ENCODE results near the gene LGR6. TPM values are rescaled to one million over a fixed set of nuclear protein-coding genes. Genes with fewer than 3 reads are reported as not detected.

LGR6 gene
- polyA plus RNA-seq, 4 donors: 0.27 to 1.0 (median 0.28) TPM; not detected in 1

DNA sequence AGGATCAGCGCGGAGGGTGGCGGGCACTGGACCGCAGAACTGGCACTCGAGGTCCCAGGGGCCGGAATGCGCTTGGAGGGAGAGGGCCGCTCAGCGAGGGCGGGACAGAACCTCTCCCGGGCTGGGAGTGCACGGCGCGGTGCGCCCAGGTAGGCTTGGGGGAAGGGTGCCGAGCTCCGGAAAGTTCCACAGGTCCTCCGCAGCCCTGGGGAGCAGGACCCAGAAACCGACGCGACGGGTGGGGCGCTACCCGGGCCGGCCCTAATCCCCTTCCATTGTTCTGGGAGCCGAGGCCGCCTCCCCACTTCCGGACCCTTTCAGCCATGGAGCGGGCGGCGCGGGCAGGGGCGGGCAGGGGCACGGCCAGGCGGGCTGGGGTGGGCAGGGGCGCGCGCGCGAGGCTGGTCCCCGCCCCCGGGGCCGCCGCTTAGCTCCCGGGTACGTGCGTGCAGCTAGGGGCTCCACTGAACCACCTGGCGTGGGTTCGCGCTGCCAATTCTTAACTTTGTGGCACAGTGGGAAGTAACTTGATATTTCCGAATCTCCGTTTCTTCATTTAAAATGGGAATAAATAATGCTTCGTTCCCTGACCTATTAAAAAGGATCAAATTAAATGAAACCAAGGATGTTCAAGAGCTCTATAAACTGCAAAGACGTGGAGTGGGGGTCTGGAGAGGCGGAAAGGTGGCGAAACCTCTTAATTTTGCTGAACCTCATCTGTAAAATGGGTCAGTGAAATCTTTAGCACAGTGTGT is 20.7 kb downstream of the LGR6 start:
- peak overlapping the region in 2 of 3 donors; percentile 23 to 30 for H3K4me3 ChIP-seq (ENCODE audit: low read depth in 1 of 3, low read length in 3 of 3)
- H3K27me3 ChIP-seq (ENCODE audit: control insufficient read depth in 3 of 3, insufficient read depth in 3 of 3, low read length in 3 of 3): peaks cover 3 to 60% (median 23%) of the 10 kb centered on the region in 3 donors
- FAIRE-seq (no peak), DNase-seq (peak in 1 of 2 donors; percentile 49)
- H3K4me1 ChIP-seq (ENCODE audit: control insufficient read depth in 3 of 3, insufficient read depth in 2 of 3, low read depth in 1 of 3, low read length in 2 of 3): no peaks in the 10 kb centered on the region
- no peak overlapping the region for H3K27ac ChIP-seq (ENCODE audit: low read depth in 1 of 3, low read length in 2 of 3)
- H3K9me3 ChIP-seq (ENCODE audit: control insufficient read depth in 2 of 2, insufficient read depth in 1 of 2, low read depth in 1 of 2, low read length in 1 of 2): no peaks in the 10 kb centered on the region
- no peaks in the 10 kb centered on the region for H3K36me3 ChIP-seq (ENCODE audit: control insufficient read depth in 3 of 3, insufficient read depth in 2 of 3, low read depth in 1 of 3, low read length in 3 of 3)
- 4 to 9% (median 5%) methylated on average over 49 to 56 of the region's 56 CpGs for WGBS, 3 donors

DNA sequence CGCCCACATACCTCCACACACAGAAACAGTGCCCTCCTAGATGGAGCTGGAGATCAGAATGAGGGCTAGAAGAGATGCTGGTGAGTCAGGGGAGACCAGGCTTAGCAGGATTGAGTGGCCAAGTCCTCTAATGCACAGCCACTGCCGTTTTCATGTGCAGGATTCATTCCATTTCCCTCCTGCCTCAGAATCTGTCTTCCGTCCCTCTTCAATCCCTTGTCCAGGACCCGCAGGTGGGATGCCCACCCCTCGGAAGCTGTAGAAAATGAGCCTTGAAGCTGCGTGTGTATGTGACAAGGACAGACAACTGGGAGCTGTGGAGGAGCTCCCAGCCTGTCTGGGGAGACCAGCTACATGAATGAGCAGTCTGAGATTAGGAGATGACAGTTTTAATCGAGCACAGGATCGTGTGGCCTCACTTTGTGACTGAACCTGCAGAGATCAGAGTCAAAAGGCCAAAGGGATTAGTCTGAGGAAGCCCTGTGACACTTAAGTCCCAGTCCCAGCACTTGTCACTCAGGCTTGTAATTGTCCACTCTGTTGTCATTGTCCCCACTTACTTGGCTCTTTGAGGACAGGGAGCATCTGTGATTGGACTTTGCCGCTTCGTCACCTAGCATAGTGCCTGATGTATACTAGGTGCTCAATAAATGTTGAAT is 22.0 kb downstream of the LGR6 start:
- H3K4me1 ChIP-seq (ENCODE audit: control insufficient read depth in 3 of 3, insufficient read depth in 2 of 3, low read depth in 1 of 3, low read length in 2 of 3): no peaks in the 10 kb centered on the region
- no peaks in the 10 kb centered on the region for H3K9me3 ChIP-seq (ENCODE audit: control insufficient read depth in 2 of 2, insufficient read depth in 1 of 2, low read depth in 1 of 2, low read length in 1 of 2)
- 68 to 78% (median 77%) methylated on average over 10 of the region's 10 CpGs for WGBS, 3 donors
- DNase-seq (no peak), FAIRE-seq (no peak)
- H3K4me3 ChIP-seq (ENCODE audit: low read depth in 1 of 3, low read length in 3 of 3): no peak overlapping the region
- no peaks in the 10 kb centered on the region for H3K36me3 ChIP-seq (ENCODE audit: control insufficient read depth in 3 of 3, insufficient read depth in 2 of 3, low read depth in 1 of 3, low read length in 3 of 3)
- peaks cover 3 to 60% (median 23%) of the 10 kb centered on the region in 3 donors for H3K27me3 ChIP-seq (ENCODE audit: control insufficient read depth in 3 of 3, insufficient read depth in 3 of 3, low read length in 3 of 3)
- H3K27ac ChIP-seq (ENCODE audit: low read depth in 1 of 3, low read length in 2 of 3): no peak overlapping the region

DNA sequence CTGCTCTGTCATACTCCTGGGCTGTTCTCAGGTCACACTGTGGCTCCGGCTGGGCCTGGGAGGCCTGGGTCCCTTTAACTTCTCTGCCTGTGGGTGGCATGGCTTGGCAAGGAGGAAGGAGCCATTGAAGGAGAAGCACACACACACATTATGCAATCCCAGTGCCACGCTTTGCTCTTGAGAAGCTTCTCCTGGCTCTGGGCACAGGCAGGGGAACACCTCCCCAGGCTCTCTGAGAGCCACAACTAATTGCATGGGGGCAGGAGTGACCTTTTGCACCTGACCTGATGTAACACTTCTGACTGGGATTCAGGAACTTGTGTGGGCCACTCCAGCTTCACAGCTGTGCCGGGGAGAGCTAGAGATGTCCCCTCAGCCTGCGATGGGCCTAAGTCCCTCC is 23.1 kb downstream of the LGR6 start:
- no peaks in the 10 kb centered on the region for H3K4me1 ChIP-seq (ENCODE audit: control insufficient read depth in 3 of 3, insufficient read depth in 2 of 3, low read depth in 1 of 3, low read length in 2 of 3)
- H3K36me3 ChIP-seq (ENCODE audit: control insufficient read depth in 3 of 3, insufficient read depth in 2 of 3, low read depth in 1 of 3, low read length in 3 of 3): no peaks in the 10 kb centered on the region
- H3K27me3 ChIP-seq (ENCODE audit: control insufficient read depth in 3 of 3, insufficient read depth in 3 of 3, low read length in 3 of 3): peaks cover 3 to 60% (median 23%) of the 10 kb centered on the region in 3 donors
- H3K27ac ChIP-seq (ENCODE audit: low read depth in 1 of 3, low read length in 2 of 3): no peak overlapping the region
- WGBS, 3 donors: 66 to 78% (median 74%) methylated on average over 4 of the region's 4 CpGs
- FAIRE-seq (no peak), DNase-seq (no peak)
- H3K4me3 ChIP-seq (ENCODE audit: low read depth in 1 of 3, low read length in 3 of 3): no peak overlapping the region
- no peaks in the 10 kb centered on the region for H3K9me3 ChIP-seq (ENCODE audit: control insufficient read depth in 2 of 2, insufficient read depth in 1 of 2, low read depth in 1 of 2, low read length in 1 of 2)

DNA sequence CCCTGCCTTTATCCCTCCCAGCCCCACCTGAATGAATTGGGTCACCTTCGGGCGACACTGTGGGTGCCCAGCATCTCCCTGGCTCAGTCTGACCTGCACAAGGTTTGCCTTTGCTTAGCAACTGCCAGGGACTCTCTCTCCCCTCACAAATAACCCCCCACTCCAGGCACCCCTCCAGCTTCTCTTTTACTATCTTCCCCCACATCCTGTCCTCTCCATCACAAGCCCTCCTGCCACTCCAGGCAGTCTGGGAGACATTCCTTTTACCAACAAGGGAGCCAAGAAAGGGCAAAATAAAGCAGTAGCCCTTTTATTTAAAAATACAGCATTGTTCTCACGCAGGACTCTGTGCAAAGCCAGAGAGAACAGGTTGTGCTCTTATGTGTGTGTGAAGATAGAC is 23.9 kb downstream of the LGR6 start:
- no peak for FAIRE-seq
- Histone ChIP-seq H3K9me3 (ENCODE audit: control insufficient read depth in 2 of 2, insufficient read depth in 1 of 2, low read depth in 1 of 2, low read length in 1 of 2) (no peaks in the 10 kb centered on the region), H3K27me3 (ENCODE audit: control insufficient read depth in 3 of 3, insufficient read depth in 3 of 3, low read length in 3 of 3) (peaks cover 3 to 53% (median 19%) of the 10 kb centered on the region in 3 donors), H3K36me3 (ENCODE audit: control insufficient read depth in 3 of 3, insufficient read depth in 2 of 3, low read depth in 1 of 3, low read length in 3 of 3) (no peaks in the 10 kb centered on the region), H3K4me1 (ENCODE audit: control insufficient read depth in 3 of 3, insufficient read depth in 2 of 3, low read depth in 1 of 3, low read length in 2 of 3) (no peaks in the 10 kb centered on the region), H3K4me3 (ENCODE audit: low read depth in 1 of 3, low read length in 3 of 3) (no peak overlapping the region), H3K27ac (ENCODE audit: low read depth in 1 of 3, low read length in 2 of 3) (no peak overlapping the region)
- no peak for DNase-seq
- 83 to 86% (median 84%) methylated on average over 3 of the region's 3 CpGs for WGBS, 3 donors

DNA sequence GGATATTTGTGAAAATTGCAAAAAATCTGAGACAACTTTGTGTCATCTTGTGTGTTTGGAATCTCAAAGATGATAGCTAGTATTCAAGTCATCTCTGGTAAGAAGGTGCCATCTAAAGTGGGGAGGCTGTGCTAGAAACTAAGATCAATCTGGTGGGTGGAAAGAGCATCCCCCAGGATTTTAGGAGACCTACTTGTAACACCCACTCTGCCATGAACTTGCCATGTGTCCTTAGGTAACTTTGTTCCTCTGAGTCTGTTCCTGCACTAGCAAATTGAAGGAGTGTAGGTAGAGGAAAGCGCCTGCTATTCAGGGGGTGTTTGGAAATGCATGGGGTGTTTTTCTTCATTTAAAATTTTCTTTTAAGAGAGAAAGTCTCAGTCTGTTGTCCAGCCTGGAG is 24.4 kb downstream of the LGR6 start:
- DNase-seq (no peak), FAIRE-seq (no peak)
- Histone ChIP-seq H3K36me3 (ENCODE audit: control insufficient read depth in 3 of 3, insufficient read depth in 2 of 3, low read depth in 1 of 3, low read length in 3 of 3) (no peaks in the 10 kb centered on the region), H3K4me1 (ENCODE audit: control insufficient read depth in 3 of 3, insufficient read depth in 2 of 3, low read depth in 1 of 3, low read length in 2 of 3) (no peaks in the 10 kb centered on the region), H3K4me3 (ENCODE audit: low read depth in 1 of 3, low read length in 3 of 3) (no peak overlapping the region), H3K9me3 (ENCODE audit: control insufficient read depth in 2 of 2, insufficient read depth in 1 of 2, low read depth in 1 of 2, low read length in 1 of 2) (no peaks in the 10 kb centered on the region), H3K27me3 (ENCODE audit: control insufficient read depth in 3 of 3, insufficient read depth in 3 of 3, low read length in 3 of 3) (peaks cover 3 to 49% (median 16%) of the 10 kb centered on the region in 3 donors), H3K27ac (ENCODE audit: low read depth in 1 of 3, low read length in 2 of 3) (no peak overlapping the region)
- WGBS, 3 donors: 90 to 94% (median 91%) methylated on average over 1 of the region's 1 CpG

DNA sequence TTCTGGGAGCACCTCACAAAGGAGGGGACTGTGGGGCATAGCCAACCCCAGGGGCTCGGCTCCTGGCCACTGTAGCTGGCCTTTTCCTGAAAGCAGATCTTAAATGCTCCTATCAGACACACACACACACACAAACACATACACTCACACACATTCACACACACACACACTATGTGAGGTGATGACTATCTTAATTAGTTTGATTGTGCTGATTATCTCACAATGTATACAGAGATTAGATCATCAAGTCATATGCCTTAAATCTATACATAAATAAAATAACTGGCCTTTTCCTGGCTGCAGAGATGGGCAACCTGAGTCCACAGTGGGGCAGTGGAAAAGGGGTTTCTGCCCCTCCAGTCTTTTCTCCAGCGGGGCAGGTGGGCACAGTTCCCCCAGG is 27.1 kb downstream of the LGR6 start:
- Histone ChIP-seq H3K27me3 (ENCODE audit: control insufficient read depth in 3 of 3, insufficient read depth in 3 of 3, low read length in 3 of 3) (peaks cover 0 to 27% (median 2%) of the 10 kb centered on the region in 3 donors), H3K36me3 (ENCODE audit: control insufficient read depth in 3 of 3, insufficient read depth in 2 of 3, low read depth in 1 of 3, low read length in 3 of 3) (no peaks in the 10 kb centered on the region), H3K9me3 (ENCODE audit: control insufficient read depth in 2 of 2, insufficient read depth in 1 of 2, low read depth in 1 of 2, low read length in 1 of 2) (no peaks in the 10 kb centered on the region), H3K4me1 (ENCODE audit: control insufficient read depth in 3 of 3, insufficient read depth in 2 of 3, low read depth in 1 of 3, low read length in 2 of 3) (no peaks in the 10 kb centered on the region), H3K4me3 (ENCODE audit: low read depth in 1 of 3, low read length in 3 of 3) (no peak overlapping the region), H3K27ac (ENCODE audit: low read depth in 1 of 3, low read length in 2 of 3) (no peak overlapping the region)
- no peak for DNase-seq
- no peak for FAIRE-seq
- WGBS, 3 donors: 83 to 96% (median 87%) methylated on average over 2 of the region's 2 CpGs

DNA sequence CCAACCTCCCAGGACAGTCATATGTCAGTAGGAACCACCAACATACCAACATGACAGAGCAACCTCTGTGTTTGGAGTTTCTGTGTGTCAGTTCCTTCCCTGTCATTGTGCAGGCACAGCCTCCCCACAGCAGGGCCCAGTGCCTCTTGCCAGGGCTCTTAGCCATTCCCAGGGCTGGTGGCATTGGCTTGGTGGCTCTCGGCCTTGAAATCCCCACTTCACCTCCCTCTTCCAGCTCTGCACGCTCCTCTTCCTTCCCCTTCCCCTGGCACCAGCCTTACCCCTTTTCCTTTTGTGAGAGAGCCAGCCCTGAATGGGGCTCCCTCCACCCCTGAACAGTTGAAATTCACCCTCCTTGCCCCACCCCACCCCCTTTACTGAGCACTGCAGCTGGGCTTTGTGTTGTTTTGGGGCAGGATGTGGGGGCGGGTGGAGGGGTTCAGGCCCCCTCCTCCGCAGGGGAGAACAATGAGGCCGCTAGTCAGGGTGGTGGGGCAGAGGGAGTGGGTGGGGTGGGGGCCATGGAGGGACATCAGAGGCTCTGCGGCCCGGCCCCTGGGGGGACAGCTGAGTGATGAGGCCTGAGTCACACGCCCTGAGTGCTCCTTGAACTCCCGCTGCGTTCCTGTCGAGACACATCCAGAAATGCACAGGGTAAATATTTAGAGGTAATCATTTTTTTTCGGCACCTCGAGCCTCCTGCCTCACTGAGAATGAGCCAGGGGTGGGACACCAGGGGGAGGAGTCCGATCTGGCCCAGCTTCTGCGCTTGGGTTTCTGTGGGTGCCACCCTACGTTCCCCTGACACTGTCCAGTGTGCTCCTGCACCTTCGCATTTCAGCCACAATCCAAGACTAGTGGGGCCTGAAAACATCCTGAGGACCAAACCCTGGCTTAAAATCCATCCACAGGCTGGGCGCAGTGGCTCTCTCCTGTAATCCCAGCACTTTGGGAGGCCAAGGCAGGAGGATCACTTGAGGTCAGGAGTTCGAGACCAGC is 28.6 kb downstream of the LGR6 start:
- Histone ChIP-seq H3K27ac (ENCODE audit: low read depth in 1 of 3, low read length in 2 of 3) (no peak overlapping the region), H3K9me3 (ENCODE audit: control insufficient read depth in 2 of 2, insufficient read depth in 1 of 2, low read depth in 1 of 2, low read length in 1 of 2) (no peaks in the 10 kb centered on the region), H3K27me3 (ENCODE audit: control insufficient read depth in 3 of 3, insufficient read depth in 3 of 3, low read length in 3 of 3) (peaks cover 0 to 15% (median 0%) of the 10 kb centered on the region in 3 donors), H3K4me3 (ENCODE audit: low read depth in 1 of 3, low read length in 3 of 3) (no peak overlapping the region), H3K4me1 (ENCODE audit: control insufficient read depth in 3 of 3, insufficient read depth in 2 of 3, low read depth in 1 of 3, low read length in 2 of 3) (no peaks in the 10 kb centered on the region), H3K36me3 (ENCODE audit: control insufficient read depth in 3 of 3, insufficient read depth in 2 of 3, low read depth in 1 of 3, low read length in 3 of 3) (no peaks in the 10 kb centered on the region)
- FAIRE-seq (no peak), DNase-seq (no peak)
- 46 to 55% (median 49%) methylated on average over 17 to 19 of the region's 19 CpGs for WGBS, 3 donors
